Measurements from ENCODE around the gene EMC10.

- TF ChIP-seq EZH2 (IDR thresholded peaks at IDR 0.05; ENCODE audit: borderline replicate concordance) (no peak), CTCF (IDR thresholded peaks at IDR 0.05; ENCODE audit: poor library complexity) (no peak)
Measured at GRCh38 chr19:50512999-50513745, 36.9 kb downstream of the EMC10 start.
